ENCODE results near the gene VTCN1. TPM values are rescaled to one million over a fixed set of nuclear protein-coding genes. Genes with fewer than 3 reads are reported as not detected.

VTCN1 gene
- total RNA-seq, 4 donors from 2014 or later = not detected

DNA sequence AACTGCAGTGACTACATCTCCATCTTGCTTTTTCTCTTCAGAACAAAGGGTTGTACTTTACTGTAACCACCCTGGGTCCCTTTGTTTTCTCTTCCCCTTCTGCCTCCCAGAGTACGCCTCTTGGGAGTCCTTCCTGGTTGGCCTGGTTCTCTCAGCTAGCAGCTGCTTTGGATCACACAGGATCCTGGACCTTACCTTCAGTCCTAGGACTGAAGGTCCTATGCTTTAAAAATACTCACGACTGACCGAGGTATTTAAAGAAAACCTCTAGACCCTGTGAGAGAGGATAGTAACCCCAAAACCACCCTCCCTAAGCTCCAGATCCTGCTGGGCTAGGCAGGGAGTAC, 94.0 kb downstream of the VTCN1 start:
- intact Hi-C loops (cut with DNase I) = no loop called here
- no peak overlapping the region for H3K27ac ChIP-seq
- peaks cover 0 to 3% of the 10 kb centered on the region in 2 donors for H3K36me3 ChIP-seq
- H3K4me3 ChIP-seq (replicated peaks in 1 of 3) = no peak overlapping the region
- H3K27me3 ChIP-seq = no peaks in the 10 kb centered on the region
- DNase-seq = no peak
- H3K4me1 ChIP-seq = peaks cover 4 to 6% of the 10 kb centered on the region in 2 donors
- TF ChIP-seq POLR2A (IDR thresholded peaks at IDR 0.05) = no peak
- TF ChIP-seq, protein P1, sequence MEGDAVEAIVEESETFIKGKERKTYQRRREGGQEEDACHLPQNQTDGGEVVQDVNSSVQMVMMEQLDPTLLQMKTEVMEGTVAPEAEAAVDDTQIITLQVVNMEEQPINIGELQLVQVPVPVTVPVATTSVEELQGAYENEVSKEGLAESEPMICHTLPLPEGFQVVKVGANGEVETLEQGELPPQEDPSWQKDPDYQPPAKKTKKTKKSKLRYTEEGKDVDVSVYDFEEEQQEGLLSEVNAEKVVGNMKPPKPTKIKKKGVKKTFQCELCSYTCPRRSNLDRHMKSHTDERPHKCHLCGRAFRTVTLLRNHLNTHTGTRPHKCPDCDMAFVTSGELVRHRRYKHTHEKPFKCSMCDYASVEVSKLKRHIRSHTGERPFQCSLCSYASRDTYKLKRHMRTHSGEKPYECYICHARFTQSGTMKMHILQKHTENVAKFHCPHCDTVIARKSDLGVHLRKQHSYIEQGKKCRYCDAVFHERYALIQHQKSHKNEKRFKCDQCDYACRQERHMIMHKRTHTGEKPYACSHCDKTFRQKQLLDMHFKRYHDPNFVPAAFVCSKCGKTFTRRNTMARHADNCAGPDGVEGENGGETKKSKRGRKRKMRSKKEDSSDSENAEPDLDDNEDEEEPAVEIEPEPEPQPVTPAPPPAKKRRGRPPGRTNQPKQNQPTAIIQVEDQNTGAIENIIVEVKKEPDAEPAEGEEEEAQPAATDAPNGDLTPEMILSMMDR (IDR thresholded peaks at IDR 0.05) = no peak
- no peaks in the 10 kb centered on the region for H3K9me3 ChIP-seq
- 84 to 100% methylated on average over 3 of the region's 3 CpGs for WGBS, 2 donors

DNA sequence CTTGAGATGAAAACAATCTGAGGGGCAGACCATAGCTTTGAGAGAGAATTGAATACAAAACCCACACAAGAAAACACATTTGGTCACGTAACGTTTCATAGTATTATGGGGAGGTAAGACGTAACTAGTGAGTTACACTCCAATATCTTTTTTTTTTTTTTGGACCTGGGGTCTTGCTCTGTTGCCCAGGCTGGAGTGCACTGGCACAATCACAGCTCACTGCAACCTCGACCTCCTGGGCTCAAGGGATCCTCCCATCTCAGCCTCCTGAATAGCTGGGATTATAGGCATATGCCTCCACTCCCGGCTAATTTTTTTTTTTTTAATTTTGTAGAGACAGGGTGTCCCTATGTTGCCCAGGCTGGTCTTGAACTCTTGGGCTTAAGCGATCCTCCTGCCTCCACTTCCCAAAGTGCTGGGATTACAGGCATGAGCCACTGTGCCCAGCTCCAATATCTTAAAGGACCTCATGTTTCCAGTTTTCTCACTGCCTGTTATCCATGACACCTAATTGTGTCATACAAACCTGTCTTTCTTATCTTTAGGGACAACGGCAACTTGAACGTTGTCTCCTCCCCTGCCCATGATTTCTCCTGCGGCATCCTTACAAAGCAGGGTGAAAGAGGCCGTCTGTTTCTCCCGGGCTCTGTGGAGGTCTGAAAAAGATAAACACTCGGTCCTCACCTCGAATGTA, 94.5 kb downstream of the VTCN1 start:
- WGBS, 2 donors = 93 to 96% methylated on average over 13 of the region's 13 CpGs
- intact Hi-C loops (cut with DNase I) = no loop called here

DNA sequence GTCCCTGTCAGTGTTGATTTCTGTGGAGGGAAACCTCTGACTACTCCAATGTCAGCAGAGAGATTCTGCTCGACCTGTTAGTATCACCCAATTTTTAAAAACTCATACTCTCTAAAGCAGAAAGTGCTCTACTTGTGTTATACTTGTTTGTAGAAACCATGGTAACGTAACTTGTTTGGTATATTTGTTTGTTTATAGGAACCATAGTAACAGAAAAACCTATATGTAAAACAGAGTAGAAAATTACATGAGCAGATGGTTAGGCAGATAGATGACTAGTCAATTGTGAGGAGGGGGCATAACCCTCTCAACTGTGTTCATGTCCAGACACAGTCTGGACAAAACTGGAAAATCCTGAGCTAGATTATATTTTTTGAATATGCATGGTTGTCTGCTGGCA, 95.8 kb downstream of the VTCN1 start:
- H3K9me3 ChIP-seq = no peaks in the 10 kb centered on the region
- TF ChIP-seq, protein P1 (IDR thresholded peaks at IDR 0.05) = no peak
- no peak for TF ChIP-seq POLR2A (IDR thresholded peaks at IDR 0.05)
- WGBS, 2 donors = 76 to 79% methylated on average over 2 of the region's 2 CpGs
- no peak overlapping the region for H3K27ac ChIP-seq
- no peaks in the 10 kb centered on the region for H3K4me1 ChIP-seq
- no peaks in the 10 kb centered on the region for H3K27me3 ChIP-seq
- no peak overlapping the region for H3K4me3 ChIP-seq (replicated peaks in 1 of 3)
- no peak for DNase-seq
- intact Hi-C loops (cut with DNase I) = no loop called here
- H3K36me3 ChIP-seq = peaks cover 0 to 3% of the 10 kb centered on the region in 2 donors

More for the DNA sequence above, 94.5 kb downstream of the VTCN1 start:
- Histone ChIP-seq H3K27ac (no peak overlapping the region), H3K36me3 (peaks cover 0 to 3% of the 10 kb centered on the region in 2 donors), H3K9me3 (no peaks in the 10 kb centered on the region), H3K27me3 (no peaks in the 10 kb centered on the region), H3K4me1 (peaks cover 4 to 6% of the 10 kb centered on the region in 2 donors), H3K4me3 (replicated peaks in 1 of 3) (no peak overlapping the region)
- TF ChIP-seq POLR2A (IDR thresholded peaks at IDR 0.05) = no peak
- TF ChIP-seq, protein P1 (IDR thresholded peaks at IDR 0.05) = no peak
- no peak for DNase-seq

DNA sequence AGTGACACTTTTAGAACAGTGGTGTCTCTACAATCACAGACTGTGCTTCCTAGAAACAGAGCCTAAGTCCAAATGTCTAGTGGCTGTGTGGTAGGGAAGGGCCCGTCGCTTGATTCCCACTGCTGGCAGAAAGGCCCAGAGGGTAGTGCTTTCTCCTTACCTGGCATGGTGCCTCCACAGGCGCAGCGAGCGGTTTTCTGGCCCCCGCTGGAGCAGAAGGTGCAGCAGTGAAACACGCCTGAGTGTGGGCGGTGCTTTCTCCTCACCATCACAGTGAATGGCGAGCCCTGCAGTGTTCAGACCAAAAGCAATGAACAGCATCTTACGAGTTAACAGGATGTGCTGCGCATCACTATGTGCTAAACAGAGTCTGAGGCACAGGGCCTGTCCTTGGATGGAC, 97.5 kb downstream of the VTCN1 start:
- no peak for TF ChIP-seq POLR2A (IDR thresholded peaks at IDR 0.05)
- TF ChIP-seq, protein P1 (IDR thresholded peaks at IDR 0.05) = no peak
- DNase-seq = no peak
- no peak overlapping the region for H3K27ac ChIP-seq
- no peaks in the 10 kb centered on the region for H3K9me3 ChIP-seq
- intact Hi-C loops (cut with DNase I) = no loop called here
- no peaks in the 10 kb centered on the region for H3K4me1 ChIP-seq
- 87 to 94% methylated on average over 10 to 11 of the region's 11 CpGs for WGBS, 2 donors
- H3K27me3 ChIP-seq = no peaks in the 10 kb centered on the region
- H3K36me3 ChIP-seq = peaks cover 0 to 3% of the 10 kb centered on the region in 2 donors
- no peak overlapping the region for H3K4me3 ChIP-seq (replicated peaks in 1 of 3)

DNA sequence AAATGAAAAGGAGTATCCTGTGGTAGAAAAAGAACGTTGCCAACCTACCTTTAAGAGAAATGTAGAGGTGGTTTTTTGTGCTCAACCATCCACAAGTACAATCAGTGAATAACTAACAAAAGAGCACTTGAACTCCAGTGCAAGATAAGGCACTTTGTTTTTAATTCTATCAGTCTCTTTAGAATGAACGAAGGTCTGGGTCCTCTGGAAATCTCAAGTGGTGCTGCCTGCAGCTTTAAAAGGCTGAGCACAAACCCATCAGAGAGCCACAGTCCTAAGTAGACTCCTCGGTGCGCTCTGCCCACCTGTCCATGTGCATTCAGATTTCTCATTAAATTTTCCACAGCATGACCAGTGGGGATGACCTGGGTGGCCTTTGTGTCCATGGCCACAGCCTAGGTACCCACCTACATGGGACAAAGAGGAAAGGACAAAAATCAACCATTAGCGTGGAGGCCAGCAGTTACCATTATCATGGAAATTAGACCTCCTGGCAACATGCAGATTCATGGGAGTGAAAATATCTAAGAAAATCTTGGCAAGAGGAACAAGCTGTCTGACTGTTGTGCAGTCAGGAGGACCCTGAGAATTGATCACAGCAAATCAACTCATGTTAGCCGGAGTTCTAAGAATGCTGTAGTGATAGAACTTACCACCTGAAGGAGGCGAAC, 98.5 kb downstream of the VTCN1 start:
- no peak for TF ChIP-seq POLR2A (IDR thresholded peaks at IDR 0.05)
- TF ChIP-seq, protein P1 (IDR thresholded peaks at IDR 0.05) = no peak
- 67 to 72% methylated on average over 7 of the region's 7 CpGs for WGBS, 2 donors
- intact Hi-C loops (cut with DNase I) = no loop called here

More for the DNA sequence above, 98.5 kb downstream of the VTCN1 start:
- no peak overlapping the region for H3K4me3 ChIP-seq (replicated peaks in 1 of 3)
- H3K9me3 ChIP-seq = no peaks in the 10 kb centered on the region
- no peak for DNase-seq
- H3K36me3 ChIP-seq = peaks cover 0 to 3% of the 10 kb centered on the region in 2 donors
- H3K27me3 ChIP-seq = no peaks in the 10 kb centered on the region
- H3K27ac ChIP-seq = no peak overlapping the region
- H3K4me1 ChIP-seq = peaks cover 0 to 3% of the 10 kb centered on the region in 2 donors
